ENCODE results near the gene SSX3. TPM values are rescaled to one million over a fixed set of nuclear protein-coding genes. Genes with fewer than 3 reads are reported as not detected.
"Not testable (repeated sequence)": the region's sequence is repeated elsewhere in the genome, so short reads cannot be mapped to it uniquely, and the experiment has no call there.

SSX3 gene, protein sequence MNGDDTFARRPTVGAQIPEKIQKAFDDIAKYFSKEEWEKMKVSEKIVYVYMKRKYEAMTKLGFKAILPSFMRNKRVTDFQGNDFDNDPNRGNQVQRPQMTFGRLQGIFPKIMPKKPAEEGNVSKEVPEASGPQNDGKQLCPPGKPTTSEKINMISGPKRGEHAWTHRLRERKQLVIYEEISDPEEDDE
- not detected for total RNA-seq

DNA sequence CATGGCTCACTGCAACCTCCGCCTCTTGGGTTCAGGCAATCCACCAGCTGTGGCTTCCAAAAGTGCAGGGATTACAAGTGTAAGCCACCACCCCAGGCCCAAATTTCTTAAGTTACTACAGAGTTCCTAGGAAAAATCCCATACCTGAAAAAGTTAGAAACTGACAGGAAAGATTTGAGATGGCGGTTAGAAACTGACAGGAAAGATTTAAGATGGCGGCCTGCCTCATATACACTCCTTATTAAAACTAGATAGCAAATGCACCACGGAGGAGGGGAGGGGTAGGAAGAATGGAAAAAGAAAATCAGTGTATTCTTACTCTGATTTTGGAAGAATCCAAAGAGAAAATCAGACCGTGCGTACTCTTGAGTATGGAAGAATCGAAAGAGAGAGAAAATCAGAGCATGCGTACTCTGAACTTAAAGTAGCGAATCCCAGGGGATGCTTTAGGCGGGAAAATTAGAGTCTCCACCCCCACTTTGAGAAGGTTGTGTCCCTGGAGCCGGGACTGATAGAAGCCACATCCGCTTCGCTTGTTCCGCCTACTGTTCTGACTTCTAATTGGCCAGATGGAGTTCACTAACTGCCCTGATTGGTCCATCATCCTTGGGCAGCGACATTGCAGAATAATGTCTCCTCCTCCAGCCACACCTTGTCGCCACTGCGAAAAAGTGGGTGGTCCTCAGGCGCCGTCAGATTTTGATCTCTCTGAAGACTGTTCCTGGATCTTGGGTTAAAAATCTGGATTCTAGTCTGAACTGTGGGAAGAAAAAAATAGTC is at the start of gene SSX3:
Gene SSX3 (minus strand): TSS at position 389 of the 780 bp plus-strand sequence. CDS start 1,454 bp downstream, outside the sequence.
- DNase-seq (ENCODE audit: low spot score in 2 of 2); H3K27ac Mint-ChIP-seq; H3K36me3 Mint-ChIP-seq; ATAC-seq; H3K9me3 Mint-ChIP-seq: not testable (repeated sequence)

DNA sequence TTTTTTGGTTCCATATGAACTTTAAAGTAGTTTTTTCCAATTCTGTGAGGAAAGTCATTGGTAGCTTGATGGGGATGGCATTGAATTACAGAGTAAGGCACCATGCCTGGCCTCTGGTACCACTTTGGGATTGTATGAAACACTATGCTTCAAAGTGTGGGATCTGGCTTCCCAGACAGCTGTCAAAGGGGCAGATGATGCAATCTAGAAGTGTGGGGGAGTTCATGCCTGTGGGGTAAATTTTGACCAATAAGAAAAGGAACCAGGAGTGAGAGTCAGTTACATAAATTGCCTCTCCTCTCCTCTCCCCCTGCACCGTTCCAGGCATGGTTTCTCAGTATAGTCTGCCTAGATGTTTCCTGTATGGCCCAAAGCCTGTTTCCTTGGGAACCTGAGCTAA is 41.3 kb upstream of the SSX3 start:
- ATAC-seq; H3K9me3 Mint-ChIP-seq; H3K27ac Mint-ChIP-seq; H3K36me3 Mint-ChIP-seq; DNase-seq (ENCODE audit: low spot score in 2 of 2): not testable (repeated sequence)

DNA sequence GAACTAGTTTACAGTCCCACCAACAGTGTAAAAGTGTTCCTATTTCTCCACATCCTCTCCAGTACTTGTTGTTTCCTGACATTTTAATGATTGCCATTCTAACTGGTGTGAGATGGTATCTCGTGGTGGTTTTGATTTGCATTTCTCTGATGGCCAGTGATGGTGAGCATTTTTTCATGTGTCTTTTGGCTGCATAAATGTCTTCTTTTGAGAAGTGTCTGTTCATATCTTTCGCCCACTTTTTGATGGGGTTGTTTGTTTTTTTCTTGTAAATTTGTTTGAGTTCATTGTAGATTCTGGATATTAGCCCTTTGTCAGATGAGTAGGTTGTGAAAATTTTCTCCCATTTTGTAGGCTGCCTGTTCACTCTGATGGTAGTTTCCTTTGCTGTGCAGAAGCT is 40.4 kb upstream of the SSX3 start:
- not testable (repeated sequence) for DNase-seq (ENCODE audit: low spot score in 2 of 2); H3K9me3 Mint-ChIP-seq; H3K27ac Mint-ChIP-seq; ATAC-seq; H3K36me3 Mint-ChIP-seq

GRCh38 chrX:48383239-48383638 is 26.7 kb upstream of the SSX3 start, which contains the start of gene SSX4:
Gene SSX4 (plus strand): TSS chrX:48383539. CDS start chrX:48384054, 515 bp downstream.
- not testable (repeated sequence) for ATAC-seq; H3K36me3 Mint-ChIP-seq; DNase-seq (ENCODE audit: low spot score in 2 of 2); H3K9me3 Mint-ChIP-seq; H3K27ac Mint-ChIP-seq

GRCh38 chrX:48370408-48370807 is 13.9 kb upstream of the SSX3 start:
- ATAC-seq; H3K9me3 Mint-ChIP-seq; DNase-seq (ENCODE audit: low spot score in 2 of 2); H3K27ac Mint-ChIP-seq; H3K36me3 Mint-ChIP-seq: not testable (repeated sequence)

DNA sequence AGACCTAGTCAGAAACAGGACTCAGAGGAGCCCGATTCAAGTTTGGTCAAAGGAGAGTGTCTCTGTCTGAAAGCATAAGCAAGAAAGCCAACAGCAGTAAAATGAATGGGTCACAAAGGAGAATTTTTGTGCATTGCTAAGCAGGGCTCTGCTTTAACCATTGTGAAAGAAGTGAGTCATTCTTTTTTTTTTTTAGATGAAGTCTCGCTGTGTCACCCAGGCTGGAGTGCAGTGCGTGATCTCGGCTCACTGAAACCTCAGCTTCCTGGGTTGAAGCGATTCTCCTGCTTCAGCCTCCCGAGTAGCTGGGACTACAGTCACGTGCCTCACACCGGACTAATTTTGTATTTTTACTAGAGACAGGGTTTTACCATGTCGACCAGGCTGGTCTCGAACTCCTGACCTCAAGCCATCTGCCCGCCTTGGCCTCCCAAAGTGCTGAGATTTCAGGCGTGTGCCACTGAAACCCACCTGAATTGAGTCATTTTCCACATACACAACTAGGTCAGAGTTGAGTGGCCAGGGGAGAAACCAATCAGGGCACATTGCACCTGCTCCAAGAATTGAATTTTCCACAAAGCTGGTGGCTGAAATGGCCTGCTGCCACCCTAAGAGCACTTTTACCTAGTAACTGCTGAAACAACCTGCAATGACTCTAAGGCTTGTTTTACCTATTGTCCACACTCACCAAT is 11.4 kb upstream of the SSX3 start:
- not testable (repeated sequence) for H3K36me3 Mint-ChIP-seq; H3K27ac Mint-ChIP-seq; H3K9me3 Mint-ChIP-seq; DNase-seq (ENCODE audit: low spot score in 2 of 2)
- peak; percentile 98 for ATAC-seq

- H3K27ac Mint-ChIP-seq; DNase-seq (ENCODE audit: low spot score in 2 of 2); H3K36me3 Mint-ChIP-seq; ATAC-seq; H3K9me3 Mint-ChIP-seq: not testable (repeated sequence)
These were observed 2.8 kb upstream of the SSX3 start for GRCh38 chrX:48359281-48359680.

- no peaks in the 10 kb centered on the region for H3K36me3 Mint-ChIP-seq
- H3K9me3 Mint-ChIP-seq = no peaks in the 10 kb centered on the region
- H3K27ac Mint-ChIP-seq = no peak overlapping the region
- DNase-seq (ENCODE audit: low spot score in 2 of 2) (no peak), ATAC-seq (no peak)
These were observed 1.2 kb upstream of the SSX3 start for GRCh38 chrX:48357681-48358080.

DNA sequence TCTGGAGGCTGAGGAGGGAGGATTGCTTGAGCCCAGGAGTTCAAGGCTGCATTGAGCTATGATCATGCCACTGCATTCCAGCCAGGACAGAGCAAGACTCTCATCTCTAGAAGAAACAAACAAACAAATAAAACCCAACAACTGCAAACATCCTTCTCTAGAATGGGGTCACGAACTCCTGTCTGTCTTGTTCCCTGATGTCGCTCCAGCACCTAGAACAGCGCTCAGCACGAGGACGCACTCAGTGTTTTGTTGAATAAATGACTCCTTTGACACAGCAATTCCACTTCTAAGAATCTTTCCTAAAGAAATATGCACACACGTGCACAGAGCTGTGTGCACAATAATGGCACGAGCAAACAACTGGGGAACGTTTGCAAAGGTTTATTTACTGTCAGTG is 10.4 kb downstream of the SSX3 start:
- not testable (repeated sequence) for DNase-seq (ENCODE audit: low spot score in 2 of 2); H3K9me3 Mint-ChIP-seq; ATAC-seq; H3K27ac Mint-ChIP-seq; H3K36me3 Mint-ChIP-seq

DNA sequence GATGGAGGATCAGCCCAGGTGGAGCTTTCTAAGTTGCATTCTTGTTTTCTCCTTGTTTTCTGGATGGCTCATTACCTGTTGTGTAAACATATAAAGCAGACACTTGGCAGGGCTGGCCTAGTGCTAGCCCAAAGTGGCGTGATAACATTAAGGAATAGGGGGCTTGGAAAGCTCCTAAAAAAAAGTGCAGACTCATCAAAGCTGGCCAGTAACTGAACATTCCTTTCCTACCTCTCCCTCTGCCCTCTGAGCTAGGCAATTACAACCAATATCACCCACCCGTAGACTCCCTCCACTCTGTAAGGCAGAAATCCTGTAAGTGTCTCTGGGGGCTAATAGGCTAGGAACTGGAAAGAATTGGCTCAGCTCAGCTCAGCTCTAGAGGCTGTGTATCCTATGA is 42.5 kb downstream of the SSX3 start:
- not testable (repeated sequence) for H3K36me3 Mint-ChIP-seq; H3K9me3 Mint-ChIP-seq; ATAC-seq; DNase-seq (ENCODE audit: low spot score in 2 of 2); H3K27ac Mint-ChIP-seq

DNA sequence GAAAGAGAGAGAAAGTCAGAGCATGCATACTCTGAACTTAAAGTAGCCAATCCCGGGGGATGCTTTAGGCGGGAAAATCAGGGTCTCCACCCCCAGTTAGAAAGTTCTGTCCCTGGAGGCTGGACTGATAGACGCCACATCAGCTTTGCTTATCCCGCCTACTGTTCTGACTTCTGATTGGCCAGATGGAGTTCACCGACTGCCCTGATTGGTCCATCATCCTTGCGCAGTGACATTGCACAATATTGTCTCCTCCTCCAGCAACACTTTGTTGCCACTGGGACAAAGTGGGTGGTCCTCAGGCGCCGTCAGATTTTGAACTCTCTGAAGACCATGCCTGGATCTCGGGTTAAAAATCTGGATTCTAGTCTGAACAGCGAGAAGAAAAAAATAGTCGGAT is 50.3 kb downstream of the SSX3 start:
- DNase-seq (ENCODE audit: low spot score in 2 of 2) = no peak
- Mint-ChIP-seq H3K9me3 (no peaks in the 10 kb centered on the region), H3K36me3 (no peaks in the 10 kb centered on the region), H3K27ac (no peak overlapping the region)
- no peak for ATAC-seq

Other genes starting within 250 kb of the SSX3 start
- gene SPACA5B, start 226.1 kb downstream of the SSX3 start, total RNA-seq = not detected
- not detected for gene SSX5, start 159.9 kb downstream of the SSX3 start, total RNA-seq
- not detected for gene SSX1, start 101.3 kb downstream of the SSX3 start, total RNA-seq
- gene SSX4, start 26.8 kb upstream of the SSX3 start, total RNA-seq = not detected
- not detected for gene SSX4B, start 55.3 kb upstream of the SSX3 start, total RNA-seq
- gene SLC38A5, start 113.6 kb upstream of the SSX3 start, total RNA-seq = 10 to 100 TPM; 46.3 to 94.5 TPM
- 10 to 100 TPM; 58.4 to 76.6 TPM for gene FTSJ1, start 119.5 kb upstream of the SSX3 start, total RNA-seq
- 10 to 100 TPM; 10.7 to 11.8 TPM for gene PORCN, start 152.3 kb upstream of the SSX3 start, total RNA-seq
- 100 to 1,000 TPM; 107 to 176 TPM for gene EBP, start 165.1 kb upstream of the SSX3 start, total RNA-seq
- gene TBC1D25, start 183.0 kb upstream of the SSX3 start, total RNA-seq = 10 to 100 TPM; 18.8 to 22.2 TPM
- gene RBM3, start 217.8 kb upstream of the SSX3 start, total RNA-seq = 100 to 1,000 TPM; 171 to 256 TPM
- 10 to 100 TPM; 52.8 to 58.5 TPM for gene WDR13, start 240.8 kb upstream of the SSX3 start, total RNA-seq

Data from activated naive CD4-positive, alpha-beta T cell treated with anti-CD3 and anti-CD28 coated beads, Interleukin-2, amount 50 U/mL, for 72 hours (primary cell).